ENCODE results near the gene CCDC187. TPM values are rescaled to one million over a fixed set of nuclear protein-coding genes. Genes with fewer than 3 reads are reported as not detected.

Gene CCDC187
- total and polyA plus RNA-seq, 2 of the 13 experiments (the other 11 are each of a cell fraction or from before 2014, with no cell fraction given): 0.03 to 0.13 TPM

- no peak for TF ChIP-seq ELK4 (CRISPR knock-in tag; IDR thresholded peaks at IDR 0.05; ENCODE audit: borderline replicate concordance)
Observed at GRCh38 chr9:136304456-136304855, 562 bp upstream of the CCDC187 start (continued).

- no peak for DNase-seq (ENCODE audit: low spot score)
- BruUV-seq (replicated peaks): no TSS peak
- H3K27ac ChIP-seq (ENCODE audit: extremely low read length, insufficient read depth, low read length): no peak overlapping the region
- H3K27me3 ChIP-seq (ENCODE audit: control insufficient read depth in 1 of 2, insufficient read depth in 2 of 2, low read length in 2 of 2): peaks cover 3 to 44% of the 10 kb centered on the region in 2 experiments
- FAIRE-seq: no peak
- no peak overlapping the region for H2AFZ ChIP-seq (ENCODE audit: low read length)
- no peak overlapping the region for H3K9ac ChIP-seq (ENCODE audit: insufficient read depth, low read depth, low read length)
- ATAC-seq: no peak
- intact Hi-C loops (cut with micrococcal nuclease; ENCODE audit: unreplicated experiment): no loop called here
- CTCF ChIA-PET (ENCODE audit: low intra/inter-chr PET ratio, low total read pairs): no interaction called here
- peaks cover 42% of the 10 kb centered on the region for H3K4me1 ChIP-seq (ENCODE audit: insufficient read depth, low read length)
- no peaks in the 10 kb centered on the region for H4K20me1 ChIP-seq (ENCODE audit: insufficient read depth, low read length)
- POLR2A ChIA-PET: no interaction called here
- in situ Hi-C loops (cut with HindIII; ENCODE audit: extremely low pct_ligation_motif_present, low pct_unique_long_range_greater_than_20kb): no loop called here
- TF ChIP-seq BHLHE40 (IDR thresholded peaks at IDR 0.05; ENCODE audit: low read length) (peak; percentile 62; the same call in 1 of the 2 replicates), ZNF629 (CRISPR knock-in tag; conservative IDR thresholded peaks at IDR 0.05) (peak; percentile 70), ZMYM3 (CRISPR knock-in tag; IDR thresholded peaks at IDR 0.05) (0 out of 2 replicates have a peak, but pooled peaks have one; percentile 16), DNMT3B (CRISPR knock-in tag; conservative IDR thresholded peaks at IDR 0.05) (no peak), GLI4 (CRISPR knock-in tag; IDR thresholded peaks at IDR 0.05; ENCODE audit: borderline replicate concordance) (no peak), ZNF766 (CRISPR knock-in tag; IDR thresholded peaks at IDR 0.05; ENCODE audit: borderline replicate concordance) (no peak), ZNF720 (CRISPR knock-in tag; IDR thresholded peaks at IDR 0.05) (no peak), CREB1 (IDR thresholded peaks at IDR 0.05) (peak; percentile 14; the same call in 1 of the 2 replicates), CREB1 (CRISPR knock-in tag; IDR thresholded peaks at IDR 0.05) (no peak), ZNF10 (CRISPR knock-in tag; IDR thresholded peaks at IDR 0.05; ENCODE audit: borderline replicate concordance, low read depth) (no peak)
- TF ChIP-seq, protein P1, sequence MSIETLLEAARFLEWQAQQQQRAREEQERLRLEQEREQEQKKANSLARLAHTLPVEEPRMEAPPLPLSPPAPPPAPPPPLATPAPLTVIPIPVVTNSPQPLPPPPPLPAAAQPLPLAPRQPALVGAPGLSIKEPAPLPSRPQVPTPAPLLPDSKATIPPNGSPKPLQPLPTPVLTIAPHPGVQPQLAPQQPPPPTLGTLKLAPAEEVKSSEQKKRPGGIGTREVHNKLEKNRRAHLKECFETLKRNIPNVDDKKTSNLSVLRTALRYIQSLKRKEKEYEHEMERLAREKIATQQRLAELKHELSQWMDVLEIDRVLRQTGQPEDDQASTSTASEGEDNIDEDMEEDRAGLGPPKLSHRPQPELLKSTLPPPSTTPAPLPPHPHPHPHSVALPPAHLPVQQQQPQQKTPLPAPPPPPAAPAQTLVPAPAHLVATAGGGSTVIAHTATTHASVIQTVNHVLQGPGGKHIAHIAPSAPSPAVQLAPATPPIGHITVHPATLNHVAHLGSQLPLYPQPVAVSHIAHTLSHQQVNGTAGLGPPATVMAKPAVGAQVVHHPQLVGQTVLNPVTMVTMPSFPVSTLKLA (IDR thresholded peaks at IDR 0.05): peak; percentile 52
- TF ChIP-seq, protein P2, sequence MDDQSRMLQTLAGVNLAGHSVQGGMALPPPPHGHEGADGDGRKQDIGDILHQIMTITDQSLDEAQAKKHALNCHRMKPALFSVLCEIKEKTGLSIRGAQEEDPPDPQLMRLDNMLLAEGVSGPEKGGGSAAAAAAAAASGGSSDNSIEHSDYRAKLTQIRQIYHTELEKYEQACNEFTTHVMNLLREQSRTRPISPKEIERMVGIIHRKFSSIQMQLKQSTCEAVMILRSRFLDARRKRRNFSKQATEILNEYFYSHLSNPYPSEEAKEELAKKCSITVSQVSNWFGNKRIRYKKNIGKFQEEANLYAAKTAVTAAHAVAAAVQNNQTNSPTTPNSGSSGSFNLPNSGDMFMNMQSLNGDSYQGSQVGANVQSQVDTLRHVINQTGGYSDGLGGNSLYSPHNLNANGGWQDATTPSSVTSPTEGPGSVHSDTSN (CRISPR knock-in tag; IDR thresholded peaks at IDR 0.05; ENCODE audit: borderline replicate concordance): no peak
- H3K4me2 ChIP-seq (ENCODE audit: low read depth, low read length): no peak overlapping the region
- H3K36me3 ChIP-seq (replicated peaks in 1 of 2; ENCODE audit: control insufficient read depth in 1 of 2, insufficient read depth in 2 of 2, low read length in 2 of 2): no peaks in the 10 kb centered on the region
- no peaks in the 10 kb centered on the region for H3K79me2 ChIP-seq (ENCODE audit: insufficient read depth, low read length)
- 13% methylated on average over 9 of the region's 34 CpGs for WGBS (ENCODE audit: low lambda C conversion rate)
- no peaks in the 10 kb centered on the region for H3K9me3 ChIP-seq (ENCODE audit: low read length)
- H3K4me3 ChIP-seq (replicated peaks in 1 of 3; ENCODE audit: insufficient read depth in 1 of 3, low read depth in 2 of 3, low read length in 3 of 3): no peak overlapping the region; a peak in 1 of 6 replicates
Observed at GRCh38 chr9:136303066-136303824, 649 bp downstream of the CCDC187 start.
